ENCODE data around the gene HID1.

DNA sequence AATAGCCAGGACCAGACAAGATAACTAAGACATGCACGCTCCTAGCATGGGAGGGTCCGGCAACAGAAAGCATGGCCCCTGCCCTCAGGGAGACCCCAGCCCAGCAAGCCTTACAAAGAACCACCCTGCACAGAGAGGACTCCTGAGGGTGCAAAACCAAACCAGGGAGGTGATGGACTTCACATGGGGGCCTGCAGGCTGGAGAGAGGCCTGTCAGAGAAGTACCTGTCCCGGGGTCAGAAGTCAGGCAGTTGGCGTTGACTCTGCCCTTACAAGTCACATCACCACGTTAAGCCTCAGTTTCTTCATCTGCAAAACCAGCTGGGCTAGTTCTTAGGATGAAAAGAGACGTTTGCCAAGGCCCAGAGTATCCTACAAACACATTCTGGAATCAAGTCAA is 43.8 kb downstream of the HID1 start:
- TF ChIP-seq, protein P1, sequence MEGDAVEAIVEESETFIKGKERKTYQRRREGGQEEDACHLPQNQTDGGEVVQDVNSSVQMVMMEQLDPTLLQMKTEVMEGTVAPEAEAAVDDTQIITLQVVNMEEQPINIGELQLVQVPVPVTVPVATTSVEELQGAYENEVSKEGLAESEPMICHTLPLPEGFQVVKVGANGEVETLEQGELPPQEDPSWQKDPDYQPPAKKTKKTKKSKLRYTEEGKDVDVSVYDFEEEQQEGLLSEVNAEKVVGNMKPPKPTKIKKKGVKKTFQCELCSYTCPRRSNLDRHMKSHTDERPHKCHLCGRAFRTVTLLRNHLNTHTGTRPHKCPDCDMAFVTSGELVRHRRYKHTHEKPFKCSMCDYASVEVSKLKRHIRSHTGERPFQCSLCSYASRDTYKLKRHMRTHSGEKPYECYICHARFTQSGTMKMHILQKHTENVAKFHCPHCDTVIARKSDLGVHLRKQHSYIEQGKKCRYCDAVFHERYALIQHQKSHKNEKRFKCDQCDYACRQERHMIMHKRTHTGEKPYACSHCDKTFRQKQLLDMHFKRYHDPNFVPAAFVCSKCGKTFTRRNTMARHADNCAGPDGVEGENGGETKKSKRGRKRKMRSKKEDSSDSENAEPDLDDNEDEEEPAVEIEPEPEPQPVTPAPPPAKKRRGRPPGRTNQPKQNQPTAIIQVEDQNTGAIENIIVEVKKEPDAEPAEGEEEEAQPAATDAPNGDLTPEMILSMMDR (IDR thresholded peaks at IDR 0.05) = no peak
- no peak for TF ChIP-seq POLR2A (IDR thresholded peaks at IDR 0.05)
